H1 (cell line): ENCODE results near the gene NRXN2. TPM values are rescaled to one million over a fixed set of nuclear protein-coding genes. Genes with fewer than 3 reads are reported as not detected.
A peak's percentile ranks its signal among the peaks of the same experiment; 100 is the strongest.

Experiments used
- CTCF ChIA-PET: fragments of 300-600 bp; sonication (Branson Sonifier 250); formaldehyde crosslinking; loops from one replicate; lab custom pipeline; 2021; ENCODE audit not compliant: partially characterized antibody; lab: Charles Lee
- POLR2A ChIA-PET: fragments of 300-600 bp; sonication (Branson Sonifier 250); formaldehyde crosslinking; loops from one replicate; lab custom pipeline; 2021; ENCODE audit warnings: inconsistent platforms; ENCODE audit not compliant: partially characterized antibody; lab: Charles Lee
- DNase-seq, 2 experiments: peaks; one replicate each; pipeline versions ENCODE4 v3.0.0 to v3.0.0-alpha.2; 2010 to 2022; ENCODE audit warnings: low spot score in 2 of 2, low read depth in 1 of 2, mixed read lengths in 1 of 2
- FAIRE-seq: peaks from 2 replicates; lab custom pipeline; 2011; peaks lifted over from hg19 to GRCh38; lab: Jason Lieb, UNC
- H2AFZ ChIP-seq: 2 replicates; pipeline ENCODE4 v1.8.1; 2012; ENCODE audit warnings: low read length, inconsistent platforms
- H2AK5ac ChIP-seq: 2 replicates; pipeline ENCODE4 v1.6.1; 2013; ENCODE audit warnings: low read depth, low read length
- H2BK120ac ChIP-seq: replicated peaks from 2 replicates; pipeline ENCODE3; 2013; ENCODE audit warnings: low read depth, low read length, inconsistent platforms
- H2BK12ac ChIP-seq: 2 replicates; pipeline ENCODE4 v1.6.1; 2013; ENCODE audit warnings: low read depth, low read length
- H2BK15ac ChIP-seq: 2 replicates; pipeline ENCODE4 v1.6.1; 2013; ENCODE audit warnings: low read length
- H2BK20ac ChIP-seq: 2 replicates; pipeline ENCODE4 v1.6.1; 2013; ENCODE audit warnings: low read length
- H2BK5ac ChIP-seq: 2 replicates; pipeline ENCODE4 v1.6.1; 2013; ENCODE audit warnings: low read depth, low read length
- H3K14ac ChIP-seq: 2 replicates; pipeline ENCODE4 v1.6.1; 2013; ENCODE audit warnings: inconsistent platforms; ENCODE audit not compliant: insufficient read length
- H3K18ac ChIP-seq: 2 replicates; pipeline ENCODE4 v1.6.1; 2013; ENCODE audit warnings: low read length; ENCODE audit errors: extremely low read depth
- H3K23ac ChIP-seq: 2 replicates; pipeline ENCODE4 v1.6.1; 2013; ENCODE audit warnings: inconsistent platforms; ENCODE audit not compliant: insufficient read length
- H3K23me2 ChIP-seq: 2 replicates; pipeline ENCODE4 v1.6.1; 2013; ENCODE audit warnings: low read depth, low read length
- H3K27ac ChIP-seq: 2 replicates; pipeline ENCODE4 v1.6.1; 2011; ENCODE audit warnings: low read depth, low read length, inconsistent platforms
- H3K27me3 ChIP-seq, 4 experiments: replicated peaks in 1 of 4; 1 replicate in 1 of 4; 2 replicates in 3 of 4; pipeline versions ENCODE4 v1.6.1 to v1.8.1; 2011 to 2013; ENCODE audit warnings: low read length in 3 of 4, mild to moderate bottlenecking in 3 of 4, inconsistent platforms in 2 of 4, mixed read lengths in 2 of 4, moderate library complexity in 1 of 4; ENCODE audit not compliant: control insufficient read depth in 3 of 4, insufficient read depth in 3 of 4; ENCODE audit errors: extremely low read depth in 1 of 4
- H3K36me3 ChIP-seq, 4 experiments: 2 replicates each; pipeline versions ENCODE4 v1.6.1 to v1.8.1; 2011 to 2013; ENCODE audit warnings: mild to moderate bottlenecking in 4 of 4, low read length in 3 of 4, moderate library complexity in 2 of 4, control low read depth in 1 of 4, inconsistent platforms in 1 of 4; ENCODE audit not compliant: insufficient read depth in 4 of 4, control insufficient read depth in 2 of 4
- H3K4ac ChIP-seq: replicated peaks from 2 replicates; pipeline ENCODE3; 2013; ENCODE audit warnings: low read length, low read depth, mixed read lengths, inconsistent platforms; ENCODE audit not compliant: insufficient read length
- H3K4me1 ChIP-seq, 4 experiments: replicated peaks in 1 of 4; 1 replicate in 1 of 4; 2 replicates in 3 of 4; pipeline versions ENCODE4 v1.6.1 to v1.8.1; 2011 to 2013; ENCODE audit warnings: low read length in 3 of 4, inconsistent platforms in 2 of 4, mixed read lengths in 1 of 4; ENCODE audit not compliant: insufficient read depth in 4 of 4, control insufficient read depth in 3 of 4
- H3K4me2 ChIP-seq, 2 experiments: 2 replicates each; pipeline versions ENCODE4 v1.6.1 to v1.8.1; 2011 to 2013; ENCODE audit warnings: low read depth in 2 of 2, low read length in 2 of 2, control low read depth in 1 of 2, inconsistent platforms in 1 of 2, mild to moderate bottlenecking in 1 of 2; ENCODE audit not compliant: insufficient read depth in 1 of 2
- H3K4me3 ChIP-seq, 4 experiments: fragments of 200-600, 300-600 bp in 1 of 4; sonication (generic), shearing (Covaris generic), sonication (Bioruptor Twin) in 1 of 4; 2 replicates each; pipeline versions ENCODE4 v1.5.1 to v1.8.1; 2011 to 2016; ENCODE audit warnings: low read length in 4 of 4, low read depth in 3 of 4, control low read depth in 2 of 4, inconsistent platforms in 2 of 4, mild to moderate bottlenecking in 2 of 4, mixed read lengths in 1 of 4, moderate library complexity in 1 of 4; ENCODE audit not compliant: insufficient read depth in 2 of 4; ENCODE audit errors: extremely low read depth in 1 of 4
- H3K56ac ChIP-seq: replicated peaks from 2 replicates; pipeline ENCODE3; 2013; ENCODE audit warnings: low read depth, mild to moderate bottlenecking, mixed read lengths, low read length, inconsistent platforms; ENCODE audit not compliant: insufficient read length
- H3K79me1 ChIP-seq: 2 replicates; pipeline ENCODE4 v1.6.1; 2013; ENCODE audit warnings: low read depth, low read length, control low read depth
- H3K79me2 ChIP-seq, 2 experiments: 2 replicates each; pipeline versions ENCODE4 v1.6.1 to v1.8.1; 2012 to 2013; ENCODE audit warnings: low read length in 2 of 2, mild to moderate bottlenecking in 2 of 2, inconsistent platforms in 1 of 2; ENCODE audit not compliant: insufficient read depth in 2 of 2, control insufficient read depth in 1 of 2
- H3K9ac ChIP-seq, 4 experiments: replicated peaks in 1 of 4; 1 replicate in 1 of 4; 2 replicates in 3 of 4; pipeline versions ENCODE4 v1.6.1 to v1.8.1; 2011 to 2013; ENCODE audit warnings: low read depth in 3 of 4, low read length in 3 of 4, control low read depth in 2 of 4, mild to moderate bottlenecking in 2 of 4, moderate library complexity in 2 of 4, inconsistent platforms in 1 of 4; ENCODE audit errors: extremely low read depth in 1 of 4
- H3K9me3 ChIP-seq, 2 experiments: 2 replicates each; pipeline versions ENCODE4 v1.6.1 to v1.8.1; 2012 to 2013; ENCODE audit warnings: mild to moderate bottlenecking in 2 of 2, moderate library complexity in 2 of 2, control low read depth in 1 of 2, inconsistent platforms in 1 of 2, low read depth in 1 of 2, low read length in 1 of 2, mixed read lengths in 1 of 2; ENCODE audit not compliant: insufficient read depth in 2 of 2
- H4K20me1 ChIP-seq, 2 experiments: replicated peaks in 1 of 2; 2 replicates each; pipeline versions ENCODE3 to v1.8.1; 2011 to 2013; ENCODE audit warnings: inconsistent platforms in 2 of 2, low read length in 2 of 2, mild to moderate bottlenecking in 1 of 2; ENCODE audit not compliant: insufficient read depth in 2 of 2, control insufficient read depth in 1 of 2
- H4K5ac ChIP-seq: 2 replicates; pipeline ENCODE4 v1.6.1; 2013; ENCODE audit warnings: low read length, low read depth, mixed read lengths, inconsistent platforms; ENCODE audit not compliant: insufficient read length
- H4K8ac ChIP-seq: 2 replicates; pipeline ENCODE4 v1.8.0; 2013; ENCODE audit warnings: mild to moderate bottlenecking, moderate library complexity, low read length, inconsistent platforms; ENCODE audit not compliant: insufficient read depth; ENCODE audit errors: extremely low read depth
- H4K91ac ChIP-seq: replicated peaks from 2 replicates; pipeline ENCODE3; 2013; ENCODE audit warnings: low read length, mixed read lengths, inconsistent platforms; ENCODE audit not compliant: insufficient read length
- KDM4A ChIP-seq: IDR thresholded peaks from one replicate; pipeline ENCODE4 v1.7.1; 2012; ENCODE audit warnings: low read depth, mild to moderate bottlenecking, moderate library complexity, low read length, inconsistent platforms; ENCODE audit not compliant: severe bottlenecking
- NRF1 ChIP-seq: IDR thresholded peaks from 2 replicates; pipeline ENCODE4 v1.6.1; 2011; ENCODE audit warnings: mild to moderate bottlenecking, low read depth, low read length, improper control_type of control experiment
- POLR2A ChIP-seq, 2 experiments: IDR thresholded peaks; 1 replicate in 1 of 2; 2 replicates in 1 of 2; pipeline ENCODE4 v1.6.1; 2011; ENCODE audit warnings: low read depth in 2 of 2, low read length in 2 of 2, mild to moderate bottlenecking in 2 of 2; ENCODE audit errors: control extremely low read depth in 1 of 2
- RNF2 ChIP-seq: fragments of 200-900, 300-1000 bp; sonication (generic); IDR thresholded peaks from 2 replicates; pipeline ENCODE4 v1.7.1; 2016; ENCODE audit warnings: borderline replicate concordance, low read depth, mild to moderate bottlenecking, antibody characterized with exemption, low read length; ENCODE audit not compliant: poor library complexity, severe bottlenecking; ENCODE audit errors: missing control alignments
- SIN3A ChIP-seq, 2 experiments: IDR thresholded peaks in 1 of 2; conservative IDR thresholded peaks in 1 of 2; 2 replicates each; pipeline ENCODE4 v1.6.1; 2011 to 2012; ENCODE audit warnings: low read length in 2 of 2, improper control_type of control experiment in 1 of 2, low read depth in 1 of 2, mild to moderate bottlenecking in 1 of 2
- WGBS, 2 experiments: shearing (Covaris generic) in 1 of 2; methylation state at CpG; one replicate each; pipeline versions ENCODE4 v1.1.6 to v1.1.7; 2013 to 2015; ENCODE audit warnings: low lambda C conversion rate in 2 of 2, mixed read lengths in 2 of 2, inconsistent platforms in 1 of 2, low coverage in 1 of 2, missing lambda C conversion rate in 1 of 2; ENCODE audit not compliant: insufficient replicate concordance in 2 of 2, insufficient coverage in 1 of 2, insufficient read length in 1 of 2; ENCODE audit errors: extremely low coverage in 1 of 2, missing lambda C conversion rate in 1 of 2; 5-methylcytosine and 5-hydroxymethylcytosine counted together
- polyA plus RNA-seq, 7 experiments: library from polyadenylated mRNA; depleted of rRNA in 3 of 7; stranded (reverse) in 5 of 7; unstranded in 2 of 7; fragments of >200 nt in 5 of 7; fragments of 200-250 nt in 2 of 7; gene quantifications; 1 replicate in 5 of 7; 2 replicates in 1 of 7; 4 replicates in 1 of 7; pipeline versions ENCODE4 v1.2.1 to v1.2.3, GENCODE V29; 2011 to 2013; ENCODE audit warnings: missing spikeins in 2 of 7, mixed read lengths in 2 of 7
- total RNA-seq: library from RNA; stranded (reverse); fragmentation: NEBNext Ultra II Directional; extraction: Animal tissue kit (Norgen Biotek cat#: 25700); gene quantifications from 2 replicates; pipeline ENCODE4 v1.2.1, GENCODE V29; 2021
- TF ChIP-seq, protein P1 (sequence below): IDR thresholded peaks from 2 replicates; pipeline ENCODE4 v1.6.1; 2012; ENCODE audit warnings: inconsistent platforms

NRXN2 gene
- total and polyA plus RNA-seq, 2 of the 8 experiments (the other 6 are each of a cell fraction or from before 2014, with no cell fraction given), result 1.3 to 11.5 TPM

DNA sequence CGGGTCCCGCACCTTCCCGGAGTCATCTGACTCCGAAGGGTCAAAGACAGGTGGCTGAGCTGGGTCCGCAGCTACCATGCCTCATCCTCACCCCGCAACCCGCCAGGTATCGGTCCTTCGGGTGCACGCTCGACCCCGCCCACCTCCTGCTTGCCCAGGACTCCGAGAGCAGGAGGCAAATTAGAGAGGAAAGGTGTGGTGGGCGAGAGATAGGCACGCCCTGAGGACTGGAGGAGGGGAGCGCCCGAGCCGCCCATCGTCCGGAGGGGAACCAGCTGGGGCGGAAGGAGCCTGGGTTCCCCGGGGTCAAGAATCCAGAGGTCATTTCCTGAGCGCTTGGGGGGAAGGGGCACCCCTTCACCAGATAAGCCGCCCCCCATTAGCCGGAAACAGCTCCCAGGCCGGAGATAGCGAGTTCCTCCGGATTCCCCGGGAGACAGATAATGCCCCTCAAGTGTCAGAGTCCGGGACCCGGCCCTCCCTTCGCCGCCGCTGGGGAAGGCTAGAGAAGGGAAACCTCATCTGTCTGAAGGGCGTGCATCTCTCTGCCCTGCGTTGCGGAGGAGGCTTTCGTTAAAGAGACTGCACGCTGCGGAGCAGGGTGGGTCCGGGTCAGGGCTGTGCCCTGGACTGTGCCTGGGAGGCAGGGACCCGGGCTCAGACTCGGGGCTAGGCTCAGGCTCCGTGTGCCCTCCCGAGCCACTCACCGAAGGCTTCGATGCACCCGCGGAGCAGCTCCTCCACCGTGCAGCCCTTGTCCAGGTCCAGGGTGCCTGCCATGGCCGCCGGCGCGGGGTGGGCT is 19.3 kb upstream of the NRXN2 start:
- peak overlapping the region; percentile 95 for H3K18ac ChIP-seq
- peak overlapping the region in 2 of 4 experiments; percentile 11 to 13; a peak in 2 of 7 replicates for H3K9ac ChIP-seq
- H2AK5ac ChIP-seq, result no peak overlapping the region; the same call in 1 of the 2 replicates
- no peaks in the 10 kb centered on the region for H3K36me3 ChIP-seq
- H4K91ac ChIP-seq, result peak overlapping the region; percentile 97
- peak overlapping the region; percentile 71; the same call in 1 of the 2 replicates for H2BK12ac ChIP-seq
- H3K14ac ChIP-seq, result no peak overlapping the region
- ChIA-PET POLR2A (interaction anchor here (1.0 to 42.9 kb wide), 5 partner anchors 8 to 31 kb away, joined by 5 to 1087 read pairs (median 8); partner anchors contain the start of genes PYGM and SF1), CTCF (interaction anchor here (0.7 to 23.7 kb wide), 16 partner anchors 9 to 178 kb away, joined by 3 to 376 read pairs (median 5); partner anchors contain the start of genes MEN1 and PYGM)
- H3K4me1 ChIP-seq, result peaks cover 4 to 33% (median 29%) of the 10 kb centered on the region in 4 experiments
- H3K27me3 ChIP-seq, result peaks cover 0 to 32% (median 19%) of the 10 kb centered on the region in 4 experiments; a peak in 5 of 7 replicates
- H3K79me1 ChIP-seq, result no peaks in the 10 kb centered on the region
- no peaks in the 10 kb centered on the region for H3K9me3 ChIP-seq
- H2BK120ac ChIP-seq, result no peak overlapping the region
- H3K4me3 ChIP-seq, result peak overlapping the region; percentile 46 to 67 (median 57)
- DNase-seq (peak in 1 of 2 experiments; percentile 81), FAIRE-seq (no peak)
- H3K56ac ChIP-seq, result no peak overlapping the region
- H3K23ac ChIP-seq, result no peak overlapping the region
- peak overlapping the region; percentile 76 for H4K8ac ChIP-seq
- peak overlapping the region; percentile 85 to 87 for H3K4me2 ChIP-seq
- TF ChIP-seq, protein P1, sequence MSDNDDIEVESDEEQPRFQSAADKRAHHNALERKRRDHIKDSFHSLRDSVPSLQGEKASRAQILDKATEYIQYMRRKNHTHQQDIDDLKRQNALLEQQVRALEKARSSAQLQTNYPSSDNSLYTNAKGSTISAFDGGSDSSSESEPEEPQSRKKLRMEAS, result peak; percentile 40; the same call in 1 of the 2 replicates
- TF ChIP-seq KDM4A (peak; percentile 30), SIN3A (conservative IDR thresholded peaks at IDR 0.05 in 1 of 2, IDR thresholded peaks at IDR 0.05 in 1 of 2; ENCODE audit: low read depth in 1 of 2, low read length in 2 of 2) (0 out of 4 replicates have a peak, but pooled peaks of 1 of the 2 experiments have one; percentile 12), RNF2 (no peak), NRF1 (no peak), POLR2A (IDR thresholded peaks at IDR 0.05; ENCODE audit: control extremely low read depth in 1 of 2, low read depth in 2 of 2, low read length in 2 of 2) (0 out of 3 replicates have a peak, but pooled peaks of 1 of the 2 experiments have one; percentile 11)
- no peak overlapping the region for H2AFZ ChIP-seq
- peak overlapping the region; percentile 23 for H4K5ac ChIP-seq
- H3K4ac ChIP-seq, result peak overlapping the region; percentile 91
- H2BK5ac ChIP-seq, result peak overlapping the region; percentile 86; the same call in 1 of the 2 replicates
- H2BK20ac ChIP-seq, result peak overlapping the region; percentile 86; the same call in 1 of the 2 replicates
- H4K20me1 ChIP-seq, result no peaks in the 10 kb centered on the region
- peak overlapping the region; percentile 83; the same call in 1 of the 2 replicates for H2BK15ac ChIP-seq
- H3K27ac ChIP-seq, result no peak overlapping the region
- peaks cover 35% of the 10 kb centered on the region for H3K23me2 ChIP-seq
- H3K79me2 ChIP-seq, result no peaks in the 10 kb centered on the region
- WGBS, 2 experiments, result 2% methylated on average over 53 of the region's 54 CpGs; no CpG with 5 or more reads in 1 of the 2 experiments
